ENCODE data around the gene UNC79. TPM values are rescaled to one million over a fixed set of nuclear protein-coding genes. Genes with fewer than 3 reads are reported as not detected.

The UNC79 gene
- total RNA-seq, 1 experiment from 2014 or later: not detected

DNA sequence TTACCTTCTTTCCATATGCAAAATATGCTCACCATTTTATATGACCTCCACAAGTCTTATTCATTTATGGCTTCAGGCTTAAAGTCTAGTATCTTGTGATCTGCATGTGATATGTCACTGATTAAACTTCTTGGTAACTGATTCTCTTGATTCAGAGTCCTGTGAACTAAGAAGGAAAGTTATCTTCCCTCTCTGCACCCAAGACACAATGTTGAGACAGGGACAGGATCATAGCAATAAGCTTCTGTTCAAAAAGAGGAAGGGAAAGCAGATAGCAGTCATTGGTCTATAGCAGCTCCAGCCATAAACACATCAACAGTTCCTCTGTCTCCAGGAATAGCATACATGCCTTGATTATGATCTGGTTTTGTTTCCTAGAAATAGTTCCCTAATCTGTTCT, 103.1 kb downstream of the UNC79 start:
- Mint-ChIP-seq H3K27ac (ENCODE audit: unreplicated experiment) (no peak overlapping the region), H3K36me3 (ENCODE audit: insufficient read depth, unreplicated experiment) (no peaks in the 10 kb centered on the region), H3K27me3 (ENCODE audit: unreplicated experiment) (peaks cover 51% of the 10 kb centered on the region), H3K9me3 (ENCODE audit: low read depth, unreplicated experiment) (no peaks in the 10 kb centered on the region), H3K4me3 (ENCODE audit: low read depth, unreplicated experiment) (no peak overlapping the region), H3K4me1 (ENCODE audit: low read depth, unreplicated experiment) (no peaks in the 10 kb centered on the region)
- CTCF ChIA-PET: no interaction called here
- BruUV-seq (replicated peaks): no TSS peak
- intact Hi-C loops (cut with micrococcal nuclease; ENCODE audit: unreplicated experiment): no loop called here
- TF ChIP-seq CTCF (IDR thresholded peaks at IDR 0.05; ENCODE audit: unreplicated experiment): no peak
- DNase-seq: no peak

DNA sequence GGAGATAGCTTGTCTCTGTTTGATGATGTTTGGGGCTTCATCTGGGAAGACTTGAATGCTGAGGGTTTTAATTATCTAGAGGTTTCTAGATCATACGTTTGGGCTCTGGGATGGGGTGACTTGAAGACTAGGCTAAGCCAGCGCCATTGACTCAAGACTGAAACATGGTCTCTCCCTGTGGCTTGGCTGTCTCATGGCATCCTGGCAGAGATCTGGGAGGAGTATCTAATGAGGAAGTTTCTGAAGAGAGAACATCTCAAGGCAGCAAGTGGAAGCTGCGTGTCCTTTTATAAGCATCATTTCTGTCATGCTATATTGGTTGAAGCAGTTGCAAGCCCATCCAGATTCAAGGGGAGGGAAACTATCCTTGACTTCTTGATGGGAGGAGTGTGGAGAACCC, 104.8 kb downstream of the UNC79 start:
- no peak for TF ChIP-seq CTCF (IDR thresholded peaks at IDR 0.05; ENCODE audit: unreplicated experiment)
- intact Hi-C loops (cut with micrococcal nuclease; ENCODE audit: unreplicated experiment): no loop called here
- no peak overlapping the region for H3K4me3 Mint-ChIP-seq (ENCODE audit: low read depth, unreplicated experiment)
- BruUV-seq (replicated peaks): no TSS peak
- no peak for DNase-seq
- peaks cover 56% of the 10 kb centered on the region for H3K27me3 Mint-ChIP-seq (ENCODE audit: unreplicated experiment)
- H3K36me3 Mint-ChIP-seq (ENCODE audit: insufficient read depth, unreplicated experiment): no peaks in the 10 kb centered on the region
- no peaks in the 10 kb centered on the region for H3K4me1 Mint-ChIP-seq (ENCODE audit: low read depth, unreplicated experiment)
- CTCF ChIA-PET: interaction anchor here (0.6 kb wide), 1 partner anchor 273 kb away, joined by 4 read pairs; no protein-coding TSS in a partner anchor
- H3K27ac Mint-ChIP-seq (ENCODE audit: unreplicated experiment): no peak overlapping the region
- H3K9me3 Mint-ChIP-seq (ENCODE audit: low read depth, unreplicated experiment): no peaks in the 10 kb centered on the region

- Mint-ChIP-seq H3K27ac (ENCODE audit: unreplicated experiment) (no peak overlapping the region), H3K4me3 (ENCODE audit: low read depth, unreplicated experiment) (no peak overlapping the region), H3K9me3 (ENCODE audit: low read depth, unreplicated experiment) (no peaks in the 10 kb centered on the region), H3K36me3 (ENCODE audit: insufficient read depth, unreplicated experiment) (no peaks in the 10 kb centered on the region), H3K4me1 (ENCODE audit: low read depth, unreplicated experiment) (no peaks in the 10 kb centered on the region), H3K27me3 (ENCODE audit: unreplicated experiment) (peaks cover 70% of the 10 kb centered on the region)
- TF ChIP-seq CTCF (IDR thresholded peaks at IDR 0.05; ENCODE audit: unreplicated experiment): no peak
- intact Hi-C loops (cut with micrococcal nuclease; ENCODE audit: unreplicated experiment): no loop called here
- peak; percentile 11 for DNase-seq
- BruUV-seq (replicated peaks): no TSS peak
- CTCF ChIA-PET: interaction anchor here (0.6 kb wide), 1 partner anchor 135 kb away, joined by 5 read pairs; no protein-coding TSS in a partner anchor
These were observed 106.2 kb downstream of the UNC79 start for GRCh38 chr14:93536945-93537344.

DNA sequence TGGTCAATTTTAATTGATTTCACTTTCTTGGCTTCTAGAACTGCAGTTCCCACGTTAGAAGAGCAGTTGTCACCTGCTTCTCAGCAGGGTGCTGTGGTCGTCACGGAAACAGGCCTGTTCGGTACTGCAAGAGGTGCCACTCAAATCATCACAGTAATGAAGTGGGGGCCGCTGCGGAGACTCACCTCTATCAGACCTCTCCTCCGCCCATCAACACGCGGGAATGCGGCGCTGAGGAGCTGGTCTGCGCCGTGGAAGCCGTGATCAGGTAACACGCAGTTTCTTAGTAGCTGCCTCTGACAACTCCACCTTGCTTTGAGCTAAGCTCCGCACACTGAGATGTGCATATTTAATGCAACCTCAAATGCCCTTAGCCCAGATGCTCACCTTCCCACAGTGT, 107.2 kb downstream of the UNC79 start:
- DNase-seq: no peak
- H3K27me3 Mint-ChIP-seq (ENCODE audit: unreplicated experiment): peaks cover 70% of the 10 kb centered on the region
- no TSS peak for BruUV-seq (replicated peaks)
- intact Hi-C loops (cut with micrococcal nuclease; ENCODE audit: unreplicated experiment): no loop called here
- no peaks in the 10 kb centered on the region for H3K9me3 Mint-ChIP-seq (ENCODE audit: low read depth, unreplicated experiment)
- no peak overlapping the region for H3K27ac Mint-ChIP-seq (ENCODE audit: unreplicated experiment)
- CTCF ChIA-PET: interaction anchor here (0.5 kb wide), 1 partner anchor 293 kb away, joined by 3 read pairs; no protein-coding TSS in a partner anchor
- TF ChIP-seq CTCF (IDR thresholded peaks at IDR 0.05; ENCODE audit: unreplicated experiment): no peak
- no peaks in the 10 kb centered on the region for H3K36me3 Mint-ChIP-seq (ENCODE audit: insufficient read depth, unreplicated experiment)
- no peaks in the 10 kb centered on the region for H3K4me1 Mint-ChIP-seq (ENCODE audit: low read depth, unreplicated experiment)
- no peak overlapping the region for H3K4me3 Mint-ChIP-seq (ENCODE audit: low read depth, unreplicated experiment)
